CD4-positive, alpha-beta T cell treated with Interleukin-6 for 4 hours (primary cell): ENCODE data around the gene GRIK1.

ENCODE experiments used
- DNase-seq: peaks from one replicate; pipeline ENCODE4 v3.0.0-alpha.2; 2020; ENCODE audit warnings: mixed read lengths

The GRIK1 gene

GRCh38 chr21:29771491-29772066 lies 168.2 kb downstream of the GRIK1 start:
- DNase-seq: no peak

- DNase-seq: no peak
These were observed 176.1 kb downstream of the GRIK1 start for GRCh38 chr21:29763674-29764073.

- no peak for DNase-seq
These were observed 177.2 kb downstream of the GRIK1 start for GRCh38 chr21:29762570-29763082.

GRCh38 chr21:29753216-29753615 lies 186.6 kb downstream of the GRIK1 start:
- DNase-seq: no peak

GRCh38 chr21:29751473-29752185 lies 188.2 kb downstream of the GRIK1 start:
- DNase-seq: no peak

GRCh38 chr21:29749957-29750356 lies 189.8 kb downstream of the GRIK1 start:
- DNase-seq: no peak

GRCh38 chr21:29749223-29749622 lies 190.6 kb downstream of the GRIK1 start:
- no peak for DNase-seq

- no peak for DNase-seq
These were observed 191.2 kb downstream of the GRIK1 start for GRCh38 chr21:29748391-29749167.

GRCh38 chr21:29741761-29742160 lies 198.0 kb downstream of the GRIK1 start:
- no peak for DNase-seq

- DNase-seq: no peak
These were observed 200.6 kb downstream of the GRIK1 start for GRCh38 chr21:29739176-29739575.

GRCh38 chr21:29738730-29739129 lies 201.1 kb downstream of the GRIK1 start:
- DNase-seq: no peak

- no peak for DNase-seq
These were observed 202.6 kb downstream of the GRIK1 start for GRCh38 chr21:29737186-29737585.

GRCh38 chr21:29730281-29730680 lies 209.5 kb downstream of the GRIK1 start:
- DNase-seq: no peak

- DNase-seq: no peak
These were observed 213.8 kb downstream of the GRIK1 start for GRCh38 chr21:29726044-29726443.

GRCh38 chr21:29725025-29725736 lies 214.6 kb downstream of the GRIK1 start:
- no peak for DNase-seq

- no peak for DNase-seq
These were observed 217.8 kb downstream of the GRIK1 start for GRCh38 chr21:29721964-29722363.

GRCh38 chr21:29721221-29721620 lies 218.6 kb downstream of the GRIK1 start:
- DNase-seq: no peak

- no peak for DNase-seq
These were observed 220.3 kb downstream of the GRIK1 start for GRCh38 chr21:29719521-29719920.

- no peak for DNase-seq
These were observed 221.5 kb downstream of the GRIK1 start for GRCh38 chr21:29718081-29718815.

GRCh38 chr21:29717659-29718058 lies 222.1 kb downstream of the GRIK1 start:
- no peak for DNase-seq

GRCh38 chr21:29716753-29717152 lies 223.0 kb downstream of the GRIK1 start:
- DNase-seq: no peak

GRCh38 chr21:29715089-29715488 lies 224.7 kb downstream of the GRIK1 start:
- no peak for DNase-seq
